Mesenchymal stem cell (in vitro differentiated cells and primary cell): ENCODE results near the gene DDX56.

Experiments used
- DNase-seq: peaks from one replicate; pipeline ENCODE4 v3.0.0-alpha.2; 2013
- H2AFZ ChIP-seq: one replicate; pipeline ENCODE4 v1.6.1; 2013; ENCODE audit warnings: low read depth, mild to moderate bottlenecking, control low read depth, inconsistent platforms, low read length, moderate library complexity
- H2AK5ac ChIP-seq: 2 replicates; pipeline ENCODE4 v1.6.1; 2013; ENCODE audit warnings: low read length, moderate library complexity, mild to moderate bottlenecking, inconsistent platforms; ENCODE audit not compliant: severe bottlenecking
- H2BK120ac ChIP-seq: one replicate; pipeline ENCODE4 v1.6.1; 2013; ENCODE audit warnings: low read depth, mild to moderate bottlenecking, inconsistent platforms, low read length, moderate library complexity
- H2BK12ac ChIP-seq, 2 experiments: one replicate each; pipeline ENCODE4 v1.6.1; 2013; ENCODE audit warnings: inconsistent platforms in 2 of 2, low read length in 2 of 2, mild to moderate bottlenecking in 2 of 2, moderate library complexity in 2 of 2, control low read depth in 1 of 2
- H2BK15ac ChIP-seq: one replicate; pipeline ENCODE4 v1.6.1; 2013; ENCODE audit warnings: mild to moderate bottlenecking, low read depth, inconsistent platforms; ENCODE audit not compliant: poor library complexity, severe bottlenecking
- H2BK5ac ChIP-seq: 2 replicates; pipeline ENCODE4 v1.6.1; 2013; ENCODE audit warnings: low read depth, mild to moderate bottlenecking, low read length, control low read depth, inconsistent platforms; ENCODE audit not compliant: poor library complexity, severe bottlenecking
- H3K14ac ChIP-seq, 2 experiments: one replicate each; pipeline ENCODE4 v1.6.1; 2013; ENCODE audit warnings: inconsistent platforms in 2 of 2, low read length in 2 of 2, control low read depth in 1 of 2, mild to moderate bottlenecking in 1 of 2, moderate library complexity in 1 of 2
- H3K18ac ChIP-seq, 2 experiments: one replicate each; pipeline ENCODE4 v1.6.1; 2013; ENCODE audit warnings: inconsistent platforms in 2 of 2, low read length in 2 of 2, control low read depth in 1 of 2, low read depth in 1 of 2, mild to moderate bottlenecking in 1 of 2
- H3K23ac ChIP-seq, 2 experiments: one replicate each; pipeline ENCODE4 v1.6.1; 2013; ENCODE audit warnings: inconsistent platforms in 2 of 2, low read length in 2 of 2, mild to moderate bottlenecking in 2 of 2, moderate library complexity in 2 of 2, control low read depth in 1 of 2
- H3K27ac ChIP-seq: 2 replicates; pipeline ENCODE4 v1.5.1; 2013; ENCODE audit warnings: mild to moderate bottlenecking, moderate library complexity, low read length, control low read depth, inconsistent platforms; ENCODE audit not compliant: poor library complexity, severe bottlenecking
- H3K27me3 ChIP-seq, 2 experiments: 2 replicates each; pipeline versions ENCODE4 v1.6.1 to v1.7.0; 2013; ENCODE audit warnings: low read length in 2 of 2, mild to moderate bottlenecking in 2 of 2, moderate library complexity in 2 of 2, control low read depth in 1 of 2, inconsistent platforms in 1 of 2; ENCODE audit not compliant: control insufficient read depth in 1 of 2, insufficient read depth in 1 of 2
- H3K36me3 ChIP-seq, 2 experiments: 2 replicates each; pipeline versions ENCODE4 v1.6.1 to v1.7.0; 2013; ENCODE audit warnings: low read length in 2 of 2, control low read depth in 1 of 2, inconsistent platforms in 1 of 2, low read depth in 1 of 2, mild to moderate bottlenecking in 1 of 2; ENCODE audit not compliant: insufficient read depth in 2 of 2, control insufficient read depth in 1 of 2
- H3K4ac ChIP-seq, 2 experiments: one replicate each; pipeline ENCODE4 v1.6.1; 2013; ENCODE audit warnings: inconsistent platforms in 2 of 2, low read length in 2 of 2, mild to moderate bottlenecking in 2 of 2, moderate library complexity in 2 of 2, control low read depth in 1 of 2, low read depth in 1 of 2
- H3K4me1 ChIP-seq: 2 replicates; pipeline ENCODE4 v1.6.1; 2013; ENCODE audit warnings: low read depth, low read length, control low read depth; ENCODE audit not compliant: control insufficient read depth, insufficient read depth
- H3K4me2 ChIP-seq: 2 replicates; pipeline ENCODE4 v1.6.1; 2013; ENCODE audit warnings: low read length, mild to moderate bottlenecking, inconsistent platforms; ENCODE audit not compliant: poor library complexity, severe bottlenecking
- H3K4me3 ChIP-seq, 2 experiments: 2 replicates each; pipeline versions ENCODE4 v1.5.1 to v1.7.0; 2013; ENCODE audit warnings: low read length in 2 of 2, mild to moderate bottlenecking in 2 of 2, control low read depth in 1 of 2, low read depth in 1 of 2; ENCODE audit not compliant: insufficient read depth in 1 of 2
- H3K79me1 ChIP-seq: replicated peaks from 2 replicates; pipeline ENCODE4 v1.6.1; 2013; ENCODE audit warnings: mild to moderate bottlenecking, control low read depth, low read length, inconsistent platforms; ENCODE audit not compliant: poor library complexity, severe bottlenecking
- H3K9ac ChIP-seq: 2 replicates; pipeline ENCODE4 v1.7.0; 2013; ENCODE audit warnings: mild to moderate bottlenecking, low read length, moderate library complexity
- H3K9me3 ChIP-seq: 2 replicates; pipeline ENCODE4 v1.7.0; 2013; ENCODE audit warnings: mild to moderate bottlenecking, low read length; ENCODE audit not compliant: control insufficient read depth
- H4K8ac ChIP-seq: one replicate; pipeline ENCODE4 v1.6.1; 2013; ENCODE audit warnings: inconsistent platforms, mild to moderate bottlenecking, low read length, moderate library complexity
- H4K91ac ChIP-seq: one replicate; pipeline ENCODE4 v1.6.1; 2013; ENCODE audit warnings: mild to moderate bottlenecking, low read length, inconsistent platforms
- WGBS: methylation state at CpG from one replicate; pipeline ENCODE4 v1.1.7; 2013; ENCODE audit warnings: mixed read lengths; 5-methylcytosine and 5-hydroxymethylcytosine counted together

DDX56 gene

GRCh38 chr7:44576228-44576627 is 2.5 kb upstream of the DDX56 start:
- no peak overlapping the region for H2AK5ac ChIP-seq
- peaks cover 39 to 70% of the 10 kb centered on the region in 2 experiments for H3K36me3 ChIP-seq
- H3K14ac ChIP-seq: no peak overlapping the region
- no peak overlapping the region for H2AFZ ChIP-seq
- H3K27me3 ChIP-seq: no peaks in the 10 kb centered on the region
- no peak overlapping the region for H3K23ac ChIP-seq
- peaks cover 30% of the 10 kb centered on the region for H3K79me1 ChIP-seq
- H3K18ac ChIP-seq: no peak overlapping the region
- no peak overlapping the region for H3K4me3 ChIP-seq
- no peak overlapping the region for H3K27ac ChIP-seq
- DNase-seq: no peak
- no peak overlapping the region for H2BK5ac ChIP-seq
- H4K91ac ChIP-seq: no peak overlapping the region
- H2BK15ac ChIP-seq: no peak overlapping the region
- H4K8ac ChIP-seq: no peak overlapping the region
- H3K4me1 ChIP-seq: peaks cover 16% of the 10 kb centered on the region
- H2BK120ac ChIP-seq: no peak overlapping the region
- no peak overlapping the region for H3K4me2 ChIP-seq
- H3K4ac ChIP-seq: no peak overlapping the region
- H3K9me3 ChIP-seq: no peaks in the 10 kb centered on the region
- WGBS: 96% methylated on average over 2 of the region's 2 CpGs
- no peak overlapping the region for H2BK12ac ChIP-seq
- peak overlapping the region; percentile 3 for H3K9ac ChIP-seq

- Histone ChIP-seq H3K27me3 (no peaks in the 10 kb centered on the region), H3K9ac (peak overlapping the region; percentile 94), H3K4me1 (peaks cover 11% of the 10 kb centered on the region), H3K4me2 (no peak overlapping the region), H2BK15ac (no peak overlapping the region), H4K8ac (no peak overlapping the region), H2AFZ (no peak overlapping the region), H3K9me3 (no peaks in the 10 kb centered on the region), H3K23ac (no peak overlapping the region), H4K91ac (no peak overlapping the region), H3K18ac (no peak overlapping the region), H2BK120ac (no peak overlapping the region), H2BK5ac (no peak overlapping the region), H2BK12ac (no peak overlapping the region), H2AK5ac (no peak overlapping the region), H3K14ac (no peak overlapping the region), H3K79me1 (peaks cover 35% of the 10 kb centered on the region), H3K4ac (no peak overlapping the region), H3K4me3 (peak overlapping the region in 1 of 2 experiments; percentile 95), H3K27ac (no peak overlapping the region), H3K36me3 (peaks cover 47 to 71% of the 10 kb centered on the region in 2 experiments)
- no peak for DNase-seq
Observed at GRCh38 chr7:44575054-44575453, 1.3 kb upstream of the DDX56 start.

GRCh38 chr7:44574287-44574872 is 672 bp upstream of the DDX56 start:
- H3K9me3 ChIP-seq: no peaks in the 10 kb centered on the region
- no peak for DNase-seq
- peak overlapping the region; percentile 76 to 83 for H3K18ac ChIP-seq
- WGBS: 28% methylated on average over 12 of the region's 18 CpGs
- no peak overlapping the region for H2BK15ac ChIP-seq
- peak overlapping the region; percentile 61 for H3K27ac ChIP-seq
- H3K23ac ChIP-seq: no peak overlapping the region
- peaks cover 39% of the 10 kb centered on the region for H3K79me1 ChIP-seq
- H2AK5ac ChIP-seq: no peak overlapping the region
- H3K4me1 ChIP-seq: peaks cover 10% of the 10 kb centered on the region
- no peak overlapping the region for H2BK12ac ChIP-seq
- peak overlapping the region; percentile 71 to 86 for H3K4ac ChIP-seq
- no peak overlapping the region for H2BK5ac ChIP-seq
- peak overlapping the region; percentile 94 for H3K9ac ChIP-seq
- peak overlapping the region; percentile 87 for H3K4me2 ChIP-seq
- H4K91ac ChIP-seq: peak overlapping the region; percentile 70
- H2BK120ac ChIP-seq: no peak overlapping the region
- no peak overlapping the region for H2AFZ ChIP-seq
- peak overlapping the region in 1 of 2 experiments; percentile 63 for H3K14ac ChIP-seq
- no peaks in the 10 kb centered on the region for H3K27me3 ChIP-seq
- H4K8ac ChIP-seq: peak overlapping the region; percentile 97
- H3K4me3 ChIP-seq: peak overlapping the region; percentile 88 to 95
- peaks cover 50 to 71% of the 10 kb centered on the region in 2 experiments for H3K36me3 ChIP-seq

GRCh38 chr7:44572771-44573170 is 937 bp downstream of the DDX56 start:
- peaks cover 41% of the 10 kb centered on the region for H3K79me1 ChIP-seq

More at GRCh38 chr7:44572771-44573170, 937 bp downstream of the DDX56 start:
- H3K4me1 ChIP-seq: peaks cover 10% of the 10 kb centered on the region
- no peak overlapping the region for H2BK12ac ChIP-seq
- H3K27ac ChIP-seq: no peak overlapping the region
- no peak overlapping the region for H4K8ac ChIP-seq
- no peak overlapping the region for H2BK5ac ChIP-seq
- peaks cover 56 to 72% of the 10 kb centered on the region in 2 experiments for H3K36me3 ChIP-seq
- no peak overlapping the region for H2AK5ac ChIP-seq
- no peak overlapping the region for H3K23ac ChIP-seq
- no peak overlapping the region for H2BK15ac ChIP-seq
- peak overlapping the region; percentile 73 for H3K4me2 ChIP-seq
- H3K27me3 ChIP-seq: no peaks in the 10 kb centered on the region
- H3K9ac ChIP-seq: peak overlapping the region; percentile 94
- 80% methylated on average over 5 of the region's 5 CpGs for WGBS
- H4K91ac ChIP-seq: no peak overlapping the region
- DNase-seq: no peak
- H3K18ac ChIP-seq: no peak overlapping the region
- no peak overlapping the region for H2BK120ac ChIP-seq
- no peaks in the 10 kb centered on the region for H3K9me3 ChIP-seq
- H3K4ac ChIP-seq: no peak overlapping the region
- H2AFZ ChIP-seq: no peak overlapping the region
- peak overlapping the region in 1 of 2 experiments; percentile 95 for H3K4me3 ChIP-seq
- no peak overlapping the region for H3K14ac ChIP-seq
